GM13977 (cell line): ENCODE measurements around the gene ASIP.

Experiments
- DNase-seq: peaks from one replicate; pipeline ENCODE4 v3.0.0; 2012; ENCODE audit warnings: low spot score
- in situ Hi-C: fragments of 300-500 bp; cut with MboI; formaldehyde crosslinking; loops from one replicate; pipeline ENCODE4 v1.12.0; 2022; ENCODE audit warnings: low sequenced_read_pairs, low pct_unique_long_range_greater_than_20kb, mixed read lengths, inconsistent platforms; ENCODE audit not compliant: unreplicated experiment
- TF ChIP-seq, protein P1 (sequence below): IDR thresholded peaks from 2 replicates; pipeline ENCODE4 v1.5.1; 2012; ENCODE audit warnings: mild to moderate bottlenecking, control low read depth; ENCODE audit not compliant: insufficient read depth; ENCODE audit errors: extremely low read depth, missing control alignments

The ASIP gene

DNA sequence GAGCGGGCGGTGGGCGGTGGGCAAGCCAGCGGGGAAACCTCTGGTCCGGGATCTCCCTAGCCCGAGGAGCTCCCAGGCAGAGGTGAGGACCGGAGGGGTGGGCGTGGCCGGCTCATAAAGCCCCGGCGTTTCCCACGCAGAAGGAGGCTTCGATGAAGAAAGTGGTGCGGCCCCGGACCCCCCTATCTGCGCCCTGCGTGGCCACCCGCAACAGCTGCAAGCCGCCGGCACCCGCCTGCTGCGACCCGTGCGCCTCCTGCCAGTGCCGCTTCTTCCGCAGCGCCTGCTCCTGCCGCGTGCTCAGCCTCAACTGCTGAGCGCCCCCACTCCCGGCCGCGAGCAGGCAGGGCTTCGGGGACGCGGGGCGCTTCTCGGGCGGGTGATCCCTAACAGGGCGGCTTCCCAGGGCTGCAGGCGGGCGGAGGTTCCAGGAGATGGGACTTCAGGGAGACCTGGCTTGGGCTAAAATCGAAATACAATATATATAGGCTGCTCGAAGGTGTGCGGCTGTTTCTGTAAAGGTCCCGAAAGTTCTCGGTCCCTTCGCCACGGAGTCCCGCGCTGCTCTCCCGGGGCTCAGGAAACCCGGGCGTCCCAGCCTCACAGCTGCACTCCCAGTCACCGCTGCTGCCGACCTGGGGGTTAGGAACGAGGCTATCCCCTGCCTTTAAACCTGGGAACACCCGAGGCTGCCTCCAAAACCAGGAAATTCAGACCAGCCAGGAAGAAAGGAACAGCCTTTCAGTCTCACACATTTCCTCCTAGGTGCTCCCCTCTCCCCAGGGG is 27.8 kb downstream of the ASIP start:
- peak; percentile 56 for DNase-seq
- in situ Hi-C loops = no loop called here
- TF ChIP-seq, protein P1, sequence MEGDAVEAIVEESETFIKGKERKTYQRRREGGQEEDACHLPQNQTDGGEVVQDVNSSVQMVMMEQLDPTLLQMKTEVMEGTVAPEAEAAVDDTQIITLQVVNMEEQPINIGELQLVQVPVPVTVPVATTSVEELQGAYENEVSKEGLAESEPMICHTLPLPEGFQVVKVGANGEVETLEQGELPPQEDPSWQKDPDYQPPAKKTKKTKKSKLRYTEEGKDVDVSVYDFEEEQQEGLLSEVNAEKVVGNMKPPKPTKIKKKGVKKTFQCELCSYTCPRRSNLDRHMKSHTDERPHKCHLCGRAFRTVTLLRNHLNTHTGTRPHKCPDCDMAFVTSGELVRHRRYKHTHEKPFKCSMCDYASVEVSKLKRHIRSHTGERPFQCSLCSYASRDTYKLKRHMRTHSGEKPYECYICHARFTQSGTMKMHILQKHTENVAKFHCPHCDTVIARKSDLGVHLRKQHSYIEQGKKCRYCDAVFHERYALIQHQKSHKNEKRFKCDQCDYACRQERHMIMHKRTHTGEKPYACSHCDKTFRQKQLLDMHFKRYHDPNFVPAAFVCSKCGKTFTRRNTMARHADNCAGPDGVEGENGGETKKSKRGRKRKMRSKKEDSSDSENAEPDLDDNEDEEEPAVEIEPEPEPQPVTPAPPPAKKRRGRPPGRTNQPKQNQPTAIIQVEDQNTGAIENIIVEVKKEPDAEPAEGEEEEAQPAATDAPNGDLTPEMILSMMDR = peak; percentile 18

DNA sequence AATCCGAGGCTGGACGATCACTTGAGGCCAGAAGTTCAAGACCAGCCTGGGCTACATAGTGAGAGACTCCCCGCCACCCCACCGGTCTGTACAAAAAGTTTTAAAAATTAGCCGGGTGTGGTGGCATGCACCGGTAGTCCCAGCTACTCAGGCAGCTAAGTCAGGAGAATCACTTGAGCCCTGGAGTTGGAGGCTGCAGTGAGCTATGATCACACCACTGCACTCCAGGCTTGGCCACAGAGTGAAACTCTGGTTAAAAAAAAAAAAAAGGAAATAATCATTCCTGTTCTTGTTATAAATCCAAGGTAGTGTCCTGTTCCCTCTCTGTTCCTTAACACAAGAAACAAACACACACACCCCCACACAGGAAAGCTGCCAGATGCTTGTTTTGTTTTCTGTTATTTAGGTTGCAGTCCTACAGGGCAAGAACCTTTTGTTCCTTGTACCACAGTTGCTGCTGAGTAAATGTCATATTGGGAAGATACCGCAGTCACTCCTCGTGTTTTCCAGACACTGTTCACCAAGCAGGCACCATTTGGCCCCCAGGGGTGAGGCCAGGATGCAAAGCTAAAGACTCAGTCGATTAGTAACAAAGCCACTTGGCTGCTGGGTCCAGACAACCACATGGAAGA is 28.9 kb downstream of the ASIP start:
- DNase-seq = peak; percentile 23
- in situ Hi-C loops = no loop called here
- TF ChIP-seq, protein P1 = no peak

DNA sequence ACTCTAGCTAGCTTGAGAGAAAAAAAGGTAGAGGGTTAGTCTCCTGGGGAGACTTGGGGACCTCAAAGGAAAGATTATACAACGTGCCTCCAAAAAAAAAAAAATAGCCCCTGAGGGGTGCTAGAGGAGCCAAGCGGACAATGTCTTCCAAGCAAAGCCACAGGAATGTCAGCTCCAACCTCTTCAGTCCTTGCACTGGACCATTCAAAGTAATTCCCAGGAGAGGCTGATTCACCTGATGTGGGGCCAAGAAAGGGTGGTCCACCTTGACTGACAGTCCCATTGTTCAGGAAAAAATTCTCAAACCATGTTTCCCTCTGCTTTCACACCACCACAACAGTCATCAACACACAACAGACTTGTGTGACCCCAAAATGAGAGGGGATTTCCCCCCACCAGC is 30.7 kb downstream of the ASIP start:
- peak; percentile 9 for DNase-seq
- TF ChIP-seq, protein P1 = no peak
- in situ Hi-C loops = no loop called here

DNA sequence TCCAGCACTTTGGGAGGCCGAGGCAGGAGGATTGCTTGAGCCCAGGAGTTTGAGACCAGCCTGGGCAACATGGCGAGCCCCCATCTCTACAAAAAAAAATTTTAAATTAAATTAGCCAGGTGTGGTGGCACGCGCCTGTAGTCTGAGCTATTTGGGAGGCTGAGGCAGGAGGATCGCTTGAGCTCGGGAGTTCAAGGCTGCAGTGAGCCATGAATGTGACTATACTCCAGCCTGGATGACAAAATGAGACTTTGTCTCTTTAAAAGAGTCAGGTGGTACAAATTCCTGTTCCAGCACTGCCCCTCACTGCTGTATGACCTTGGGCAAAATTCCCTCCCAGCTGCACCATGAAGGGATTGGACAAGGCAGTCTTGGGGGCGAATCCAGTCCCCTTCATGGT is 33.5 kb downstream of the ASIP start:
- in situ Hi-C loops = no loop called here
- TF ChIP-seq, protein P1 = no peak
- no peak for DNase-seq

DNA sequence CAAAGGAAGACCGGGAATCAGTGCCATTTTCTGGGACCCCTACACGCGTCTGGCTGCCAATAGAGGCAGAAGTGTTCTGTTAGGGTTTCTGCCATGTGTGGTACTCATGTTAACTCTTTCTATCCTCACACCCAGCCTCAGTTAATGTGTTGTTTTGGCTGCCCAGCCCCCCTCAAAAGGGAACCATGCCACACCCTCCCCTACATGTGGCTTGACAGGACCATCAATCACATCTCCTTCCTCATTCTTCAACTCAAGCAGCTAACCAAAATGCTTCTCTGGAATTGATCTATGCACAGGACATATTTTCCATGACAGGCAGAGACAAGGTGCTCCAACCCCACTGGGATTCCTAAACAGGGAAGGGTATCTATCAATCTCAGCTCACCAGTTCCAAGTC is 40.0 kb downstream of the ASIP start:
- no peak for DNase-seq
- in situ Hi-C loops = no loop called here
- TF ChIP-seq, protein P1 = no peak

DNA sequence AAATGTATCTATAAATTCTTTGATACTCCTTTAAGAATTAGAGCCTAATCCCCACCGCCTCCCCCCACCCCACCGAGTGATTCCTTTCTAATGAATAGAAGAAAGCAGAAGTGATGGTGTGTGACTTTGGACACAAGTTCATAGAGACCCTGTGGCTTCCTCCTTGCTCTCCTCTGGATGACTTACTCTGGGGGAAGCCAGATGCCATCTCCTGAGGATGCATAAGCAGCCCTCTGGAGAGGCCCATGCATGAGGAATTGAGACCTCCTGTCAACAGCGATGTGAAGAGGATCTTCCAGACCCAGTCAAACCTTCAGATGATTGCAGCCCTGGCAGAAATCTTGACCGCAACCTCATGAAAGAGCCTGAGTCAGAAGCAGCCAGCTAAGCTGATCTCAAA is 40.8 kb downstream of the ASIP start:
- in situ Hi-C loops = no loop called here
- no peak for DNase-seq
- TF ChIP-seq, protein P1 = no peak
